GM18505 (cell line): ENCODE measurements around the gene TRAPPC8.
A peak's percentile ranks its signal among the peaks of the same experiment; 100 is the strongest.
"Not testable (repeated sequence)": the region's sequence is repeated elsewhere in the genome, so short reads cannot be mapped to it uniquely, and the experiment has no call there.

Source experiments
- ATAC-seq: cut with Tn5 transposase; IDR thresholded peaks from one replicate; pipeline ENCODE4 v1.9.1; 2021; ENCODE audit not compliant: unreplicated experiment
- POLR2A ChIP-seq: IDR thresholded peaks from 4 replicates; pipeline ENCODE4 v1.6.1; 2011; ENCODE audit warnings: borderline replicate concordance; ENCODE audit not compliant: insufficient read depth, insufficient read length; ENCODE audit errors: extremely low read depth

TRAPPC8 gene

DNA sequence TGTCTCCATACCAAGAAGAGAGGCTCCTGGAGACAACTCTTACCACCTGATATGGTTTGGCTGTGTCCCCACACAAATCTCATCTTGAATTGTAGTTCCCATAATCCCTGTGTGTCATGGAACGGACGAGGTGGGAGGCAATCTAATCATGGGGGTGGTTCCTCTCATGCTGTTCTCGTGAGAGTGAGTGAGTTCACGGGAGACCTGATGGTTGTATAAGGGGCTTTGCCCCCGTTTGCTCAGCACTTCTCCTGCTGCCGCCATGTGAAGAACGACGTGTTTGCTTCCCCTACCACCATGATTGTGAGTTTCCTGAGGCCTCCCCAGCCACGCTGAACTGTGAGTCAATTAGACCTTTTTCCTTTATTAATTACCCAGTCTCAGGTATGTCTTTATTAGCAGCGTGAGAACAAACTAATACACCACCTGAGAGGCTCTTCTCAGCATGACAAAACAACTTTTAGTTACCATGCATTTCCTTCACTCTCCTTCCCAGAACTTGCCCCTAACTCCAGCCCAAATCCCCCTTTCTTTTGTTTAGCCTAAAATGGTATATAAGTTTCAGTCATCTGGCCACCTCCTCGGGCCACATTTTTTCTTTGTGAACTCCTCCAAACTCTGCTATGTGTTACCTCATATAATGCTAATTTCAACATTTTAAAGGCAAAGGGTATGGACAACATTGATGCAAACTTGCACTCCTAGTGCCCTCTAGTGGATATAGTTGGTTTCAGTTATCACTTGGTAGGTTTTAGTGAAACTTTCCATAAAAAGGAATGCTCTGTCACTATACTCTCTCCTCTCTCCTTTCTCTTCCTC lies 123.6 kb downstream of the TRAPPC8 start:
- peak; percentile 67 for ATAC-seq

DNA sequence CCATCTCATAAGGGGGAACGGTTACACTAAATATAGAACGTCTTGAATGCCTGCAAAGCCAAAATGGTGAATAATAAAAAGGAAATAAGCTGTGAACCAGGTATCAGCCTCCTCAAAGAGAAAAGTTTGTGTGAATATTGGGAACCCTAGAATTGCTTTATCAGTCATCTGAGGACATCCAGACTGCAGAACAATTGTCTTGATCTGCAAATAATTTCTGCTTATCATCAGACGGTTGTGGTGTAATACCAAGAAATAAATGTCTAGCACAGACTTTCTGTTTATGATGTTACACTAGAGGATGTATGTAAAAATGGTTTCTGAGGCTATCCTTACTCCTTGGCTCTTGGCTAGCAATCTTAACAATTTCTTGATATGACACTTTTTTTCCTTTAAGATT lies 128.8 kb downstream of the TRAPPC8 start:
- ATAC-seq: no peak
- no peak for TF ChIP-seq POLR2A

More for the DNA sequence above, 123.6 kb downstream of the TRAPPC8 start:
- no peak for TF ChIP-seq POLR2A

DNA sequence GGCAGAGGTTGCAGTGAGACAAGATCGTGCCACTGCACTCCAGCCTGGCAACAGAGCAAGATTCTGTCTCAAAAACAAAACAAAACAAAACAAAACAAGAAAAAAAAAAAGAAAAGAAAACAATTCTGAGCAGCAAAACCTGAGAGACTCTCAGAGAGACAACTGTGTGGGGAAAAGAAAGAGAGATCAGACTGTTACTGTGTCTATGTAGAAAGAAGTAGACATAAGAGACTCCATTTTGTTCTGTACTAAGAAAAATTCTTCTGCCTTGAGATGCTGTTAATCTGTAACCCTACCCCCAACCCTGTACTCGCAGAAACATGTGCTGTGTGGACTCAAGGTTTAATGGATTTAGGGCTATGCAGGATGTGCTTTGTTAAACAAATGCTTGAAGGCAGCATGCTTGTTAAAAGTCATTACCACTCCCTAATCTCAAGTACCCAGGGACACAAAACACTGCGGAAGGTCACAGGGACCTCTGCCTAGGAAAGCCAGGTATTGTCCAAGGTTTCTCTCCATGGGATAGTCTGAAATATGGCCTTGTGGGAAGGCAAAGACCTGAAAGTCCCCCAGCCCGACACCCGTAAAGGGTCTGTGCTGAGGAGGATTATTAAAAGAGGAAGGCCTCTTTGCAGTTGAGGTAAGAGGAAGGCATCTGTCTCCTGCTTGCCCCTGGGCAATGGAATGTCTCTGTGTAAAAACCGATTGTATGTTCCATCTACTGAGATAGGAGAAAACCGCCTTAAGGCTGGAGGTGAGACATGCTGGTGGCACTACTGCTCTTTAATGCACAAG lies 132.4 kb downstream of the TRAPPC8 start:
- not testable (repeated sequence) for ATAC-seq

DNA sequence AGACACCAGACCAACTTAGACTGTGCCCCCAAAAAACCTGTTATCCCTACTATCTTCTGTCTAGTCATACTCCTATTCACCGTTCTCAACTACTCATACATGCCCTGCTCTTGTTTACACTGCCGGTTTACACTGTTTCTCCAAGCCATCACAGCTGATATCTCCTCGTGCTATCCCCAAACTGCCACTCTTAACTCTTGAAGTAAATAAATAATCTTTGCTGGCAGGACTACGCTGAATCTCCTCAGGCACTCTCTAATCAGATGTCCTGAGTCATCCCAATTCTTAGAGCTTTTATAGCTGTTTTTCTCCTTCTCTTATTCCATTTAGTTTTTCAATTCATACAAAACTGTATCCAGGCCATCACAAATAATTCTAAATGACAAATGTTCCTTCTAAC lies 133.9 kb downstream of the TRAPPC8 start:
- ATAC-seq: not testable (repeated sequence)

DNA sequence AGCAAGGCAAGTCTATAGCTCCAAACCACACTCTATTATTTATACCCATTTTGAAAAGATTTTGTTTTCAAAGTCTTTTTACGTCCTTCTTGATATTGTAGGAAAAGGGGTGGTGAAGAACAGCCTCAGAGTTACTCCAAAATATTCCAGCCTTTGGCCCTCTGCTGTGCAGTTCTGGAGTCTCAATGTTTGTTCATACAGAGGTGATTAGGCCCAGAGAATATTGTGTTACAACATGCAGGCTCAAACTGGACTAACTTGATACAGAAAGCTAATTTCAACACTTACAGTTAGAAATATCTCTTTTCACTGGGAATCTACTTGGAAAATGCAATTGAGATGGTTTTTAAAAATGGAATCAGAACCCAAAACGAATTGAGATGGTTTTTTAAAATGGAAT lies 141.8 kb downstream of the TRAPPC8 start:
- TF ChIP-seq POLR2A: no peak
- ATAC-seq: no peak

DNA sequence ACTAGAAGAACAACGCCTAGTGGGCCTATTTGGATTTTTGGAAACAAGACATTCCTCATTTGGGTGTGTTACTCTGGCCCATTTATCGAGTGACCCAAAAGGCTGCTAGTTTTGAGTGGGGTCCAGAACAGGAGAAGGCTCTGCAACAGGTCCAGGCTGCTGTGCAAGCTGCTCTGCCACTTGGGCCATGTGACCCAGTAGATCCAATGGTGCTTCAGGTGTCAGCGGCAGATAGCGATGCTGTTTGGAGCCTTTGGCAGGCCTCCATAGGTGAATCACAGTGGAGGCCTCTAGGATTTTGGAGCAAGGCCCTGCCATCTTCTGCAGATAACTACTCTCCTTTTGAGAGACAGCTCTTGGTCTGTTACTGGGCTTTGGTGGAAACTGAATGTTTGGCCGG lies 143.7 kb downstream of the TRAPPC8 start:
- not testable (repeated sequence) for ATAC-seq

DNA sequence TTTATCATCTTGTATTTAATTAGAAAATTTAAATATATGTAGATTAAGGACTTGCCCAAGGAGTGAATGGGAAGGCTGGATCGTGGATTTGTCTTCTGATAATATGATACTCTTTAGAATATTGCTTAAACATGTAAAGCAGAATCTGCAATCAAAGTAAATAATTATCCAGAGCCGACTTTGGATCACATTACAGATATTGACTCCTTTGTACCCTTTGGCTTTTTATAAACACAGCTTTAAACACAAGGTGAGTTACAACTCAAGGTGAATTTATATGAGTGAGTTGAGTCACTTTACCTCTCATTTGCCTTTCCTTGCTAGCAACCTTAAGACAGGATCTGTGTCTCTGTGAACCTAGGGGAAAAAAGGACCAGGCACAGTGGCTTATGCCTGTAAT lies 144.5 kb downstream of the TRAPPC8 start:
- ATAC-seq: no peak

DNA sequence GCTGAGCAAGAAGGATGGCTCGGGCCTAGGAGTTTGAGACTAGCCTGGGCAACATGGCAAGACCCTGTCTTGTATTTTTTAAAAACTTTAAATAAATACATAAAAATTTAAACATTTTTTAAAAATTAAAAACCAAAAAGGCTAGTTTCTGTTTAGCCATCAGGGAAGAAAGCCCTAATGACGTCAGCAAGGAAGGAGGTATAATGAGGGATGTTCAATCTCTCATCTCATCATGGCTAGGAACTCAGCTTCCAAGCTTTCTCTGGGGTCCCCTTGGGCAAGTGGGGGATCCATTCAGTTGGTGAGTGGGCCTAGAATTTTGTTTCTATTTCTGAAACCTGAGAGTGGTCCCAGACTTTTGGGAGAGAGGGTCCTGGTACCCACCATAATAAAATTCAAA lies 147.2 kb downstream of the TRAPPC8 start:
- TF ChIP-seq POLR2A: no peak
- ATAC-seq: no peak

More for the DNA sequence above, 144.5 kb downstream of the TRAPPC8 start:
- no peak for TF ChIP-seq POLR2A

DNA sequence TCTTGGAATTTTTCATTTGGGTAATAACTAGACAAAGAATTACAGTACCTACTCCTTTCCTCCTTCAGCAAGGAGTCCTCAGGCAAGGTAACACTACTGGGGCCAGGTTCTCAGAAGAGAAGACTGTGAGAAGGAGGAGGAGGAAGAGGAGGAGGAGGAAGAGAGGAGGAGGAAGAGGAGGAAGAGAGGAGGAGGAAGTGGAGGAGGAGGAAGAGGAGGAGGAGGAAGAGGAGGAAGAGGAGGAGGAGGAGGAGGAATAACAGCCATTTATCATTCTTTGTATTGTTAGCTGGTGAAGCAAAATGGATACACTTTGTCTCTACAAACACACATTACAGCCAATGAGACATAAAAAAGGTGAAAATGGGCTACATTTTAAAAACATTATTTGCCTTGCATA lies 149.4 kb downstream of the TRAPPC8 start:
- no peak for TF ChIP-seq POLR2A
- ATAC-seq: no peak

DNA sequence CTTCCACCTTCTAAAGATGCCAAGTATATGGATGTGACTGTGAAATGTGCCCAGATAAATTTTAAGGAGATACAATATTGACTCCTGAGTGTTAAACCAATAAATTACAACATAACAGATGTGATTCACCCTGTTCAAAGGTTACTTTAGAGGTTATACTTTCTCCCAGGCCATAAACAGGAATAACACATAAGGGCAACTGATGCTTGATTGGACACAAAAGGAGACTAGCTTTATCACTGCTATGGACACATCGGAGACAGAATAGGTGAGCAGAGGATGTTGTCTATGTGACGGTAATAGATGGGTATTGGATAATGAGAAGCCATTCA lies 150.4 kb downstream of the TRAPPC8 start:
- TF ChIP-seq POLR2A: no peak
- ATAC-seq: no peak

DNA sequence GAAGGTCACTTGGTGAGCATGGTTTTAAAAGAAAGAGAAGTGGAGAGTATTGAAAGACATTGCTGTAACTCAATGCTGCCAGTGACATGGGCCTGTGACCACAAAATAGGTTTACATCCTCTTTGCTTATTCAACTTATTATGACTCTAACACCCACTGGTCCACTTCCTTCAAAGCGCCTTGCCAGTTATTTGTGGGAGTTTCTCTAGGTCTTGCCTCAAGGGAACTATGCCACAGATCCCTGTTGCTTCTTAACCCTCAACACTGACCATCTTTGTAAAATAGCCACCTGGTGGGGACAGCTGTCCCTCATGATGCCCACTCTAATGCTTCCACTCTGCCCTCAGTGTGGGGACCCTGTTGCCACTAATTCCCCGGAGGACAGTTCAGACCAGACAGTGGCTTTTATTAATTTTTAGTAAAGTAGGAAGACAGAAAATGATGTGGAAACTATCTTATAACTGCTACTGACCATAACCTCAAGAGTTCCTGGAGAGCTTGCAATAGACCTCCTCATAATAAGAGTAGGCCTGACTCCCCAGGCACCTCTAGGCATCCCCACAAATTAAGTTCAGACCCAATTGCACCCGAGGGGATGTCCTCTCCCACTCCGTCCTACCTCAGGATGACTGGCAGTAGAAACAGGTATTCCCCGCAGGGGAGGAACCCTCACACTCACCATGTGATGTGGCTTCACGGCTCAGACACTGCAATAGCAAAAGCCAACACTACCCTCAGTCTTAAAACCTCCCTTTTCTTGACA lies 150.9 kb downstream of the TRAPPC8 start:
- no peak for TF ChIP-seq POLR2A
- ATAC-seq: peak; percentile 95

DNA sequence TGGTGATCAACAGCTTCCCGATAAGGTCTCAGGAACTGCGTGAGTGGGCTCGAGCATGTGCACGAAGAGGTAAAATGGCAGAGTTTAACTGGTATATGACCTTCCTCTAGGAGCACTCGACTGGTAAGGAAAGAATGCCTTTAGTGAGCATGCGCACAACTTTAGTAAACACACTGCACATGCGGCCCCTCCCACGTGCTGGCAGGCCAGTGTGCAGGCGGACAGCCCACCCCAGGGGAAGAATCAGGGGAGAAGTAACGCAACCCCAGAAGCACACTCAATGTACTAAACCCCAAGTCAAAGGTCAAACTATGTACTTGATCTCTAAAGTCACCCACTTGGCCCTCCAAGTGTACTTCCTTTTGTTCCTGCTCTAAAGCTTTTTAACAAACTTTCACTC lies 153.5 kb downstream of the TRAPPC8 start:
- ATAC-seq: no peak
- TF ChIP-seq POLR2A: no peak

DNA sequence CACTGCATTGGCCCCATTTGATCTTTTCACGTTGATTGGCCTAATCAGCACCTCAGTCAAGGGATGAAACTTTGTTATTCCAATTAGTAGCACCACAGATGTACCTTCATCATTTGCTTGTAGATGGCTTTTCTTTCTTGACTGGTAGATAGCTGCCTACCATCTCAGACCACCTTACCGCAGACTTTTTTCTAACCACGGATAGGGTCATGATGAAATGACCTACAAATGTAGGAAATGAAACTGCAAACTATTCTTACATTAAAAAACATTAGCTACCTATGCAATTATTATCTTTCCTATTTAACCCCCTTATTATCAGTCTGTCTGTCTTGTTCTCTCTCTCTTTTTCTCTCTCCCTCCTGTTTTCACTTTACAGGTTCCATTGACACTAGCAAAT lies 159.9 kb downstream of the TRAPPC8 start:
- TF ChIP-seq POLR2A: no peak
- ATAC-seq: no peak
